ENCODE measurements around the gene MMEL1.

MMEL1 gene

DNA sequence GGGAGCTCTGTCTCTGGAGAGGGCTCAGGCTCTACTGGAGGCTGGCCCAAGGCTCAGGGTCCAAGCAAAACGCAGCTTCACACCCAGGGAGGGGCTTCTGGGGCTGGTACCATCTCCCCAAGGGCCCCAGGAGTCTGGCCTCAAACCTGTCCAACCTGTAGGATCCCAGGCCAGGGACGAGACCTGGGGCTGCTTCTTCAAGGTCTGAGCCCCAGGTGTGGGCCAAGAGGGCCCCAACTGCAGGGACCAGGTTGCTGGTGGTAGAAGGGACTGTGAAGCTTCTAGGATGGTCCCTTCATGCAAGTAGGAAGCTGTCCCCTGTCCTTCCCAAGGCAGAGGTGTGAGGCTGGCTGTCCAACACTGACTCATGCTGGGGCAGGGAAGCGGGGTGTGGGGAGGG, 7.8 kb upstream of the MMEL1 start:
- Mint-ChIP-seq H3K9me3 (no peaks in the 10 kb centered on the region), H3K36me3 (ENCODE audit: insufficient read depth) (peaks cover 9% of the 10 kb centered on the region), H3K4me3 (no peak overlapping the region), H3K4me1 (peaks cover 16% of the 10 kb centered on the region), H3K27ac (ENCODE audit: low read depth) (no peak overlapping the region), H3K27me3 (no peaks in the 10 kb centered on the region)
- DNase-seq (ENCODE audit: low spot score in 2 of 2) (no peak), ATAC-seq (replicated peaks; ENCODE audit: extremely low read depth, poor library complexity, severe bottlenecking) (no peak)

DNA sequence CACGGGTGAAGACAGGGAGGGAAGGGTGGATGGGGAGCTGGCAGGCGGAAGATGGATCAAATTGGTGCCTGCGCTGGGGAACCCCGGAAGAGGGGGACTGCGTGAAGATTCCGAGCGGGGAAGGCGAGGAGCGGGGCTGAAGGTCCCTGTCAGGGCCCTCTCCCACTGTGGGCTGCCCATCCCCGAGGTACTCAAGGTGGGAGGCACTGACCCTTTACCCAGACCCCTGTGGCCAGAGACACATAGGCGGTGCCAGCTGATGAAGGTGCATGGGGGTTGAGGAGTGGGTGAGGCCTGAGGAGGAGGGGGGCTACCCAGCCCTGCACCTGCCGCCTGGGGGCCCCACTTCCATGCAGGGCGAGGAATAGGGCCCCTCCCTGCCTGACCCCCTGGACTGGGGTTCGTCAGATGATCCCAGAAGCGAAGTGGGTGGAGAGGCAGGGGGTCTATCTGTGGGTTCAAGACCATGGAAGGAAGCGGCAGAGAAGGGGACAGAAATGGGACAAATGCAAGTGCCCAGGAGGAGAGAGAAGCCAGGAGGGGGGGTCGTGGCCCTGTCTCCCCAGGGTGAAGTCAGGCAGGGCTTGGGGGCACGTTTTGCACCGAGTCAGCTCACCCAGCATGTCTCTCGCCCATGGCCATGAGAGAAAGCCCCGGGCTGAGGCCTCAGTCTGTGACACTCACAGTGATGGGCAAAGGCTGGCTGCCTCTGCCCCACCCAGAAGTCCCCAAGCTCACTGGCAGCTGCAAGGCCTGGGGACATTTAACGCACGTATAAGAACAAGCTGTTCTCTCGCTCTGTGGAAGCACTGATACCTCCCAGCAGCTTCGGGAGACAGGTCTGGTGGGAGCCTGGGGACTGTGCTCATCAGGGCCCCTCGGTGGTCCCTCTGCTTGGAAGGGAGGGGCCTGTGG, 7.0 kb upstream of the MMEL1 start:
- Mint-ChIP-seq H3K27ac (ENCODE audit: low read depth) (no peak overlapping the region), H3K4me3 (no peak overlapping the region)

DNA sequence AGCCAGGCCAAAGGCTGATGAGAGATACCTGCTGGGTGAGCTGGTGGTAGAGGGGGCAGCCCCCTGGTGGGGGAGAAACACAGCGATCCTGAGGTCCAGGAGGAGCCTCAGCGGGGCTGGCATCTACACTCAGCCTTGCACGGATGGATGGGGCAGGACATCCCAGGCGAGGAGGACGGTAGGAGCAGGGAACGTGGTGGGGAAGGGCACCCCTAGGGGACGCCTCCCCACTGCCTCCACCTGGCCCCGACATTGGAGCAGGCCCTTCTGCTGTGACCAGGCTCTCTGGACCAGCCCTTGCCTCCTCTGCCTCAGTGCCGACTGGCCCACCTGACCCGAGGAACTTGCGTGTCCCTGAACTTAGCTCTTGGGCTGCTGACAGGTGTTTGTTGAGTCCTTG, 6.4 kb upstream of the MMEL1 start:
- peaks cover 9% of the 10 kb centered on the region for H3K36me3 Mint-ChIP-seq (ENCODE audit: insufficient read depth)
- no peaks in the 10 kb centered on the region for H3K9me3 Mint-ChIP-seq
- no peak for ATAC-seq (replicated peaks; ENCODE audit: extremely low read depth, poor library complexity, severe bottlenecking)
- H3K4me3 Mint-ChIP-seq, result no peak overlapping the region
- H3K27me3 Mint-ChIP-seq, result no peaks in the 10 kb centered on the region
- DNase-seq (ENCODE audit: low spot score in 2 of 2), result no peak
- H3K27ac Mint-ChIP-seq (ENCODE audit: low read depth), result no peak overlapping the region
- H3K4me1 Mint-ChIP-seq, result peaks cover 16% of the 10 kb centered on the region

More for the DNA sequence above, 7.0 kb upstream of the MMEL1 start:
- DNase-seq (ENCODE audit: low spot score in 2 of 2), result no peak
- ATAC-seq (replicated peaks; ENCODE audit: extremely low read depth, poor library complexity, severe bottlenecking), result no peak
- H3K9me3 Mint-ChIP-seq, result no peaks in the 10 kb centered on the region
- H3K4me1 Mint-ChIP-seq, result peaks cover 16% of the 10 kb centered on the region
- no peaks in the 10 kb centered on the region for H3K27me3 Mint-ChIP-seq
- peaks cover 9% of the 10 kb centered on the region for H3K36me3 Mint-ChIP-seq (ENCODE audit: insufficient read depth)

DNA sequence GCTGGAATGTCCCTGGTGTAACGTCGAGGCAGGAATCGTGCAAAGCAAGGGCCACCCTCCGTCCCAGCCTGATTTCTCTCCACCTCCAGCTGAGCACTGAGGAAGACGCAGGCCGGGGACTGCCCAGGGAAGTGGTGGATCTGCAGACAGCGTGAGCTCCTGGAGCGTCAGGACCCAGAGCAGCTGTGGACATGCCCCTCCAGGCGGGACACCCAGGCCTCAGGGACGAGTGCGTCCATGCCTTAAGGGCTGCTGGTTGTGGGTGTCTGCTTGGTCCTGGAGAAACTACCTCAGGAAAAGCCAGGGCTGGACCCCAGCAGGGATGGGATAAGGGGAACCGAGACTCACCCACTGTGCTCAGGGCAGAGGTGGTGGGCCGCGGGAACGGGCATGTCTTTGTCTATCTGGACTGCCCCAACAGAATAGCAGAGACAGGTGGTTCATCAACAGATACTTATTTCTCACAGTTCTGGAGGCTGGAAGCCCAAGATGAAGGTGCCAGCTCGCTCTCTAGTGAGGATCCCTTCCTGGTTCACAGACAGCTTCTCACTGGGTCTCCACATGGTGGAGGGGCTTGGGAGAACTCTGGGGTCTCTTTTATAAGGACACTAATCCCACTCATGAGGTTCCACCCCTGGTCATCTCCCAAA, 5.8 kb upstream of the MMEL1 start:
- no peak overlapping the region for H3K4me3 Mint-ChIP-seq
- H3K27ac Mint-ChIP-seq (ENCODE audit: low read depth), result no peak overlapping the region
- no peak for ATAC-seq (replicated peaks; ENCODE audit: extremely low read depth, poor library complexity, severe bottlenecking)

DNA sequence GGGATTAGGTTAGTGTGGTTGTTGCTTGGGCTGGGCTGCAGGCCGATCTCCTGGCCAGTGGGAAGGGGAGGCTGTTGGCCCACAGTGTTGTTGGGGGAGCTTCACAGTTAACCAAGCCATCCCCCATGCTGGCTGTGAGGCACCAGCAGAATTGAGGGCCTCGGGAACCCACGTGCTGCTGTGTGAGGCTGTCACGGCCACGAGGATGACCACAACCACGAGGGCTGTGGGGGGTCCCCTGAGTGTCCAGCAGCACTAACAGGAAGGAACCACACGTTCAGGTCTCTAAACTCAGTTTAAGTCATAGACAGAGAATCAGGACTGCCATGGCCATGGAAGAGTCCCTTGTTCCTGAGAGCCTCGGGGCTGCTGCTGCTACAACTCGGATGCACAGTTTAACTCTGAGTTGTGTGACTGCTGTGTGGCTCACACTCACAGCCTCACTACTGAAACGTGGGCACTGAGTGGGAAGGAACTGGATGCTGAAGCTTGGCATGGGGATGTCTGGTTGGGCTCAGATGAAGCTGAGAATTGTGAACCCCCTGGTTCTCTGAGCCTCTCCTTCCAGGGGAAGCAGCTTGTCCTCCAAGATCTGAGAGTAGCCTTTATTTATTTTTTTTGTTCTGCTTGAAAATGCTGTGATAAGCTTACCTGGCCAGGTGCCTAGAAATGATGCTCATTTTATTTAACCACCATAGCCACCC, 4.8 kb upstream of the MMEL1 start:
- H3K36me3 Mint-ChIP-seq (ENCODE audit: insufficient read depth), result peaks cover 6% of the 10 kb centered on the region
- H3K4me3 Mint-ChIP-seq, result no peak overlapping the region
- DNase-seq (ENCODE audit: low spot score in 2 of 2) (no peak), ATAC-seq (replicated peaks; ENCODE audit: extremely low read depth, poor library complexity, severe bottlenecking) (no peak)
- no peak overlapping the region for H3K27ac Mint-ChIP-seq (ENCODE audit: low read depth)
- H3K27me3 Mint-ChIP-seq, result peaks cover 2% of the 10 kb centered on the region
- peaks cover 10% of the 10 kb centered on the region for H3K4me1 Mint-ChIP-seq
- no peaks in the 10 kb centered on the region for H3K9me3 Mint-ChIP-seq

More for the DNA sequence above, 5.8 kb upstream of the MMEL1 start:
- Mint-ChIP-seq H3K27me3 (no peaks in the 10 kb centered on the region), H3K36me3 (ENCODE audit: insufficient read depth) (peaks cover 8% of the 10 kb centered on the region), H3K4me1 (peaks cover 14% of the 10 kb centered on the region), H3K9me3 (no peaks in the 10 kb centered on the region)
- no peak for DNase-seq (ENCODE audit: low spot score in 2 of 2)

- no peak overlapping the region for H3K4me3 Mint-ChIP-seq
- DNase-seq (ENCODE audit: low spot score in 2 of 2), result no peak
- H3K27ac Mint-ChIP-seq (ENCODE audit: low read depth), result no peak overlapping the region
- H3K9me3 Mint-ChIP-seq, result no peaks in the 10 kb centered on the region
- peaks cover 3% of the 10 kb centered on the region for H3K36me3 Mint-ChIP-seq (ENCODE audit: insufficient read depth)
- H3K4me1 Mint-ChIP-seq, result peaks cover 5% of the 10 kb centered on the region
- no peak for ATAC-seq (replicated peaks; ENCODE audit: extremely low read depth, poor library complexity, severe bottlenecking)
- peaks cover 10% of the 10 kb centered on the region for H3K27me3 Mint-ChIP-seq
These were observed 3.9 kb upstream of the MMEL1 start for GRCh38 chr1:2636733-2637132.

DNA sequence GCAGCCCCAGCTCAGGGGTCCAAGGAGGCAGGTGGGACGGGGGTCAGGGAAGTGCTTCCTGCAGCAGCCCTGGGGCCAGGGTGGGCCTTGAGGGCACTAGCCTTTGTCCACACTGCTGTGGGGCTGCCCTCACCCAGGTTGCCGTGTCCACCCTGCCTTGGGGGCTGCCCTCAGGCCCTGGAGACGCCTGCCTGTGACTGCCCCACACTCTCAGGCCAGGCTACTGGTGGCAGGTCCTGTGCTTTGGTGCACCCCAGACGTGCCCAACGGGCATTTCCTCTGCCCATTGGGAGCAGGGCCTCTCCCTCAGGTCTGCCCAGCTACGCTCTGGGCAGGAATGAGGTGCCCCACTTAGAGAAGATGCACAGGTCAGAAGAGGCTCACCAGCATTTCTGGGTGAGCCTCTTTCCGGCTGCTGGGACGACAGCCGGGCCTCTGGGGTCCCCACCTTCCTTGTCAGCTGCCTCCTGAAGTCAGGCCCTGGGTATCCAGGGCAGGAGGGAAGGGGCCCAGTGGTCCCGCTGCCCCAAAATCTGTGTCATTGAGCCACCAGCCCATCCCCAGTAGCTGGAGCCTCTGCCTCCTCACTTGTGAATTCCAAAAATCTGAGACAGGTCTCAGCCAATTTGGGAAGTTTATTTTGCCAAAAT, 2.7 kb upstream of the MMEL1 start:
- Mint-ChIP-seq H3K27me3 (peaks cover 15% of the 10 kb centered on the region), H3K9me3 (no peaks in the 10 kb centered on the region), H3K4me1 (peaks cover 5% of the 10 kb centered on the region), H3K4me3 (no peak overlapping the region), H3K36me3 (ENCODE audit: insufficient read depth) (peaks cover 3% of the 10 kb centered on the region), H3K27ac (ENCODE audit: low read depth) (no peak overlapping the region)
- no peak for DNase-seq (ENCODE audit: low spot score in 2 of 2)
- ATAC-seq (replicated peaks; ENCODE audit: extremely low read depth, poor library complexity, severe bottlenecking), result no peak

- Mint-ChIP-seq H3K36me3 (ENCODE audit: insufficient read depth) (no peaks in the 10 kb centered on the region), H3K27me3 (peaks cover 15% of the 10 kb centered on the region), H3K4me1 (peaks cover 5% of the 10 kb centered on the region), H3K4me3 (no peak overlapping the region), H3K27ac (ENCODE audit: low read depth) (no peak overlapping the region), H3K9me3 (no peaks in the 10 kb centered on the region)
- DNase-seq (ENCODE audit: low spot score in 2 of 2) (no peak), ATAC-seq (replicated peaks; ENCODE audit: extremely low read depth, poor library complexity, severe bottlenecking) (no peak)
These were observed 1.2 kb upstream of the MMEL1 start for GRCh38 chr1:2633936-2634491.

DNA sequence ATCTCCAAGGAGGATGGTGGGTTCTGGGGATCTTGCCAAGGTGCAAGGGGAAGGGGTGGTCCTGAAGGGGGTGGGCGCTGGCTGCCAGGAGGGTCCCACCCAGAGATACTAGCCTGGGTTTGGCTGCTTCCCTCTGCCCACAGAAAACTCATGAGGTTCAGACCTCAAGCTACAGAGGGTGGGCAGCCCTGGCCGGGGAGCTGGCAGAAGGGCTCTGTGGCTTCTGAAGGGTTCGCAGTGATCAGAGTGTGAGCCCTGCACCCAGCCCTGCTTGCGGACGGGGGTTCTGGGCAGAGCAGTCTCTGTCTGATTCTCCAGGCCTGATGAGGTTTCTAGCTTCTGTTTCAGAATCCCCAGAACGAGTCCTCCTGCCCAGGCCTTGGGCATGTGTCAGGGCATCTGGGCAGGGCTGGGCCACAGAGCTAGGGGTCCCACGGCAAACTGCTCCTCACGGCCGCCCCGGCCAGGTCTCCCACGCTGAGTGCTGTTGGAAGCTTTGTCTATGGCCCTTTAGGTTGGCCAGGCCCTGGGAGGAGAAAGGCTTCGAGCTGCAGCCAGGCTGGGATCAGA, 635 bp upstream of the MMEL1 start:
- no peak for DNase-seq (ENCODE audit: low spot score in 2 of 2)
- no peaks in the 10 kb centered on the region for H3K36me3 Mint-ChIP-seq (ENCODE audit: insufficient read depth)
- H3K4me1 Mint-ChIP-seq, result peaks cover 5% of the 10 kb centered on the region
- ATAC-seq (replicated peaks; ENCODE audit: extremely low read depth, poor library complexity, severe bottlenecking), result no peak
- H3K4me3 Mint-ChIP-seq, result no peak overlapping the region
- H3K27me3 Mint-ChIP-seq, result peaks cover 15% of the 10 kb centered on the region
- H3K9me3 Mint-ChIP-seq, result no peaks in the 10 kb centered on the region
- H3K27ac Mint-ChIP-seq (ENCODE audit: low read depth), result no peak overlapping the region

DNA sequence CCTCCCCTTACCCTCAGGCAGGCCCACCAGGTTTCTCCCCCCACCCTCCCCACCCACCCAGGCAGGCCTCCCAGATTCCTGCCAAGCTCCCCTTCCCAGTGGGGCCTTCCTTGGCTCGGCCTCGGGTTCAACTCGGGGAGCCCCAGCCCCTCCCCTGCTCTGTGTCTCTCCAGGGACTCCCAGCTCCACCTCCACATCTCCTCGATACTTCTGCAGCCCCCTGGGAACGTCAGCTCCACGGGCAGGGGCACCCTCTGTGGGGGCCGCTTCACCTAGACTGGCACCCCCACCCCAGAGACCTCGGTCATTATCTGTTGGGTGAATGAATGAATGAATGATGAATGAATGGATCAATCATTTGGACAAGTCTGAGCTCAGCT, 775 bp downstream of the MMEL1 start:
- Mint-ChIP-seq H3K27me3 (peaks cover 21% of the 10 kb centered on the region), H3K9me3 (no peaks in the 10 kb centered on the region), H3K4me1 (peaks cover 4% of the 10 kb centered on the region), H3K27ac (ENCODE audit: low read depth) (no peak overlapping the region), H3K4me3 (no peak overlapping the region), H3K36me3 (ENCODE audit: insufficient read depth) (peaks cover 1% of the 10 kb centered on the region)
- ATAC-seq (replicated peaks; ENCODE audit: extremely low read depth, poor library complexity, severe bottlenecking) (no peak), DNase-seq (ENCODE audit: low spot score in 2 of 2) (no peak)

DNA sequence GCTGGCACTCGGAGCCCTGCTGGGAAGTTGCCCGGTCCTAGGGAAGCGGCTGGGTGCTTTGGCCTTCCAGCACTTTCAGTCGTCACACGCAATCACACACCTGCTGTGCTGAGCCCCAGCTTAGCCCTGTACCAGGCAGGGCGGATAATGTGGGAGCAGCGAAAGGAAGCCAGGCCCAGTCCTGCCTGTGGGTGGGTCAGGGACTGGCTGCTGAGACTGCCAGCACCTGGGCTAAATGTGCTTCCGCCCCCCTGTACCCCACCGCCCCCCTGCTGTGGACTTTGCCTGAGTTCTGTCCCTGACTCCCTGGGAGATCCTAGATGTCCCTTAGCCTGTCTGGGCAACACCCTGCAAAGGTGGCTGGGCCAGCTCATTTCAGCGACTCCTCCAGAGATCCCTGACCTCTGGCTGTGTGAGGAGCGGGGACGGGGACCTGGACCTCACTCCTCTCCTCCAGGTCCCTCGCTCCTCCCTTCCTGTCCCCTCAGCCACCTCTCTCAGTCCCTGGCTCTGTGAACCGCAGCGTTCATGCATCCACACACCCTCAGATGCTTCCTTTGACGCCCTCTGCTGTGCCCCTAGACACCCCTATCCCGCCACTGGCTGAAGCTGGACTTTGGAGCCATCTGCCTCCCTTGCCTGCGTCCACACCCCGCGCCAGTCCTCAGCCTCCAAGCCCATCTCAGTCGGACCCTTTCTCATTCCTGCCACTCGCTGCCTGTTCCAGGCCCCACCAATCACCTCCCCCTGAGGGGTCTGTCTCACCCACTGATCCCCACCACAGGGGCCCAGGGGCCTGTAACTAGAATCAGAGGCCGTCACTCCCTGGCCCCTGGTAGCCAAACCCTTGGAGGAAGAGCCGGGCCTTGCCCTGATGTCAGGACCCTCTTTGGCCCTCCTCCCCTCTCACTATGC, 1.4 kb downstream of the MMEL1 start:
- ATAC-seq (replicated peaks; ENCODE audit: extremely low read depth, poor library complexity, severe bottlenecking) (no peak), DNase-seq (ENCODE audit: low spot score in 2 of 2) (no peak)
- no peak overlapping the region for H3K4me3 Mint-ChIP-seq
- no peaks in the 10 kb centered on the region for H3K9me3 Mint-ChIP-seq
- H3K27me3 Mint-ChIP-seq, result peaks cover 28% of the 10 kb centered on the region
- no peak overlapping the region for H3K27ac Mint-ChIP-seq (ENCODE audit: low read depth)
- no peaks in the 10 kb centered on the region for H3K4me1 Mint-ChIP-seq
- H3K36me3 Mint-ChIP-seq (ENCODE audit: insufficient read depth), result peaks cover 1% of the 10 kb centered on the region
